Common myeloid progenitor, CD34-positive (primary cell): ENCODE results near the gene EML2.

Source experiments
- CTCF ChIA-PET: fragments of 350-600 bp; sonication (Branson Sonifier 250); formaldehyde crosslinking; loops from one replicate; lab custom pipeline; 2021; ENCODE audit warnings: antibody characterized with exemption; lab: Charles Lee
- POLR2A ChIA-PET: fragments of 350-600 bp; sonication (Branson Sonifier 250); formaldehyde crosslinking; loops from one replicate; lab custom pipeline; 2021; ENCODE audit warnings: antibody characterized with exemption; lab: Charles Lee
- DNase-seq, 3 donors: peaks; one replicate each; pipeline versions ENCODE4 v3.0.0 to v3.0.0-alpha.2; 2013
- H3K27ac ChIP-seq, 2 experiments: 1 replicate in 1 of 2; 2 replicates in 1 of 2; pipeline ENCODE4 v1.7.0; 2013; ENCODE audit warnings: inconsistent platforms in 2 of 2, low read length in 2 of 2, mild to moderate bottlenecking in 2 of 2, low read depth in 1 of 2, moderate library complexity in 1 of 2; ENCODE audit not compliant: severe bottlenecking in 2 of 2, insufficient read depth in 1 of 2, poor library complexity in 1 of 2
- H3K27me3 ChIP-seq, 5 experiments: replicated peaks in 2 of 5; 1 replicate in 3 of 5; 2 replicates in 2 of 5; pipeline versions ENCODE4 v1.6.1 to v1.7.0; 2013; ENCODE audit warnings: low read length in 4 of 5, mild to moderate bottlenecking in 2 of 5, moderate library complexity in 2 of 5, inconsistent platforms in 1 of 5; ENCODE audit not compliant: insufficient read depth in 5 of 5, control insufficient read depth in 4 of 5
- H3K36me3 ChIP-seq, 4 experiments: 1 replicate in 2 of 4; 2 replicates in 2 of 4; pipeline versions ENCODE4 v1.6.1 to v1.7.0; 2013; ENCODE audit warnings: low read length in 3 of 4, control low read depth in 1 of 4, mild to moderate bottlenecking in 1 of 4; ENCODE audit not compliant: control insufficient read depth in 4 of 4, insufficient read depth in 4 of 4
- H3K4me1 ChIP-seq, 4 experiments: 1 replicate in 3 of 4; 2 replicates in 1 of 4; pipeline versions ENCODE4 v1.6.1 to v1.7.1; 2013; ENCODE audit warnings: low read length in 3 of 4, mild to moderate bottlenecking in 3 of 4, control low read depth in 1 of 4, inconsistent platforms in 1 of 4, moderate library complexity in 1 of 4; ENCODE audit not compliant: control insufficient read depth in 4 of 4, insufficient read depth in 4 of 4; ENCODE audit errors: control extremely low read depth in 1 of 4
- H3K4me3 ChIP-seq, 7 experiments: 1 replicate in 4 of 7; 2 replicates in 3 of 7; pipeline versions ENCODE4 v1.5.1 to v1.7.0; 2013; ENCODE audit warnings: mild to moderate bottlenecking in 7 of 7, low read length in 6 of 7, moderate library complexity in 6 of 7, inconsistent platforms in 2 of 7, low read depth in 2 of 7, control low read depth in 1 of 7; ENCODE audit not compliant: insufficient read depth in 4 of 7, control insufficient read depth in 1 of 7; ENCODE audit errors: extremely low read depth in 1 of 7
- H3K9me3 ChIP-seq, 5 experiments: 1 replicate in 4 of 5; 2 replicates in 1 of 5; pipeline versions ENCODE4 v1.6.1 to v1.7.1; 2013; ENCODE audit warnings: low read length in 4 of 5, mild to moderate bottlenecking in 2 of 5, inconsistent platforms in 1 of 5, low read depth in 1 of 5, moderate library complexity in 1 of 5; ENCODE audit not compliant: control insufficient read depth in 4 of 5, insufficient read depth in 2 of 5; ENCODE audit errors: control extremely low read depth in 1 of 5
- WGBS: methylation state at CpG from one replicate; pipeline ENCODE4 v1.1.5; 2013; ENCODE audit not compliant: insufficient coverage; 5-methylcytosine and 5-hydroxymethylcytosine counted together

EML2 gene

DNA sequence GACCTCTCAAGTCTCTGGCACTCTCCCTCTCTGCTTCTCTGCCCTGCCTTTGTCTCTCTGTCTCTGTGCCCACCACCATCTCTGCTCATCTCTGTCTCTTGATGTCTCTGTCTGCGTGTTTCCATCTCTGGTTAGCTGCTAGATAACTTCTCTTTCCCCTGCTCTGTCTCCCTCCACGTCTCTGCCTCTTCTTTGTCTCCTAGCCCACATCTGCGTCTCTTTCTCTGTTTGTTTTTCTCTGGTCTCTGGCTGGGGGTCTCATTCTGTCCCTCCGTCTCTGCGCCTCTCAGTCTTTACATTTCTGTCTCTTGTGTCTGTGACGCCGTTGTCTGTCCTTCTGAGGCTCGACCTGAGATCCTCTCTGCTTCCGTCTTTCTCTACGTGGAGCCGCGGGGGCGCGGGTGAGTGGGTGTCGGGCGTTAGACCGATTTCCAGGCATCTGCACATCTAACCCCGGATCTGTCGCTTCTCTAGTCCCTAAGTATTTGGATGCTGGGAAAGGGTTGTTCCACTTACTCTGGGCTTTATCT, 29.2 kb upstream of the EML2 start:
- Histone ChIP-seq H3K9me3 (no peaks in the 10 kb centered on the region), H3K4me1 (peaks cover 3 to 27% (median 23%) of the 10 kb centered on the region in 4 experiments), H3K27me3 (peaks cover 0 to 58% (median 23%) of the 10 kb centered on the region in 5 experiments), H3K27ac (peak overlapping the region in 1 of 2 experiments; percentile 74), H3K4me3 (peak overlapping the region in 6 of 7 experiments; percentile 4 to 55 (median 42)), H3K36me3 (no peaks in the 10 kb centered on the region)
- CTCF ChIA-PET, result interaction anchor here (0.6 to 1.8 kb wide), 2 partner anchors 10 to 26 kb away, joined by 3 to 4 read pairs; no protein-coding TSS in a partner anchor
- POLR2A ChIA-PET, result interaction anchor here (0.6 kb wide), 1 partner anchor 13 kb away, joined by 3 read pairs; no protein-coding TSS in a partner anchor
- WGBS, result 4% methylated on average over 17 of the region's 19 CpGs
- no peak for DNase-seq

DNA sequence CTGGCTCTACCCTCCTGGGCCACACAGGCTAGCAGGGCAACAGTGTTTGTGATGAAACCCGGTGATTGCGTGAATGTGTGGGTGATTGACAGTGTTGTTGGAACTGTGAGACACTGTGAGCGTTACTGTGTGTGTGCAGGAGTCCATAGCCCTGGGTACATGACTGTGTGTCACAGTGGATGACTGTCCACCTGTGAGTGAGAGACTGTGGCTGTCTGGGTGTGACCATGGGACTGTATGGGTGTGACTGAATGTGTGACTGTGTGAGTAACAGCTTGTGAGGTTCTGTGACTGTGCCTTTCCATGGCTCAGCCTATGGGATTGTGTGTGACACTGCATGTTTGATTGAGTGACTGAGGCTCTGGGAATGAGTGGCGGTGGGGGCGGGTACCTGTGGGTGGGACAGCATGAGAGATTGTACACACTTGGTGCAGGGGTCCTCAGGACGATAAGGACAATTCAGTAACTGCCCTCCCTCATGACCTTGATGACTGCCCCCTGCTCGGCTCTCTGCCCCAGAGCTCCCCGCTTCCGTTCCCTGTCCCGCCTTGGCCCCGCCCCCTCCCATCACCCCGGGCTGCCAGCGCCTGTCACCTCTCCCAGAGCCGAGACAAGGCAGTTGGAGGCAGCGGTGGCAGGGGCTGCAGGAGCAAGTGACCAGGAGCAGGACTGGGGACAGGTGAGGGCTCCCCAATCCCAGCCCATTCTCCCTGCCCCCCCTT, 28.6 kb upstream of the EML2 start, which contains the start of gene GIPR:
Gene GIPR, plus strand, starts transcription at position 602 of the 722 bp plus-strand sequence. CDS start 1,300 bp downstream, outside the sequence.
- peak within 1 kb of the TSS in 1 of 2 experiments; percentile 74 for H3K27ac ChIP-seq

DNA sequence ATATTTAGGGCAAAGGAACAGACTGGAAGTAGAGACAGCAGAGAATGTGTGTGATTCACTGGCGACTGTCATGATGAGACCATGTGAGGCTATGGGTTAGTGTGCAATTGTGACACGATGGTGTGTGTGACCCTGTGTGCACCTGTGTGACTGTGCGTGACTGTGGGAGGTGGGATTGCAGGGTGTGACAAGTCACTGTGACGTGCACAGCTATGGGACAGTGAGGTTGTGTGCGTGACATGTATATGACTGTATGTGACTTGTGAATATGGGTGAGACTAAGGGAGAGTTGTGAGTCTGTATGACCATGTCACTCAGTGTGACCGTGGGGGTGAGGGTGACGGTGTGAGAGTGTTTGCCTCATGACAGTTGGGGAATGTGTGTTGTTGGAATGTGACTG, 25.4 kb upstream of the EML2 start:
- H3K4me3 ChIP-seq, result no peak overlapping the region
- CTCF ChIA-PET, result no interaction called here
- H3K9me3 ChIP-seq, result no peaks in the 10 kb centered on the region
- POLR2A ChIA-PET, result no interaction called here
- 100% methylated on average over 6 of the region's 7 CpGs for WGBS
- peaks cover 0 to 32% (median 14%) of the 10 kb centered on the region in 5 experiments for H3K27me3 ChIP-seq
- no peaks in the 10 kb centered on the region for H3K36me3 ChIP-seq
- DNase-seq, result no peak
- H3K27ac ChIP-seq, result no peak overlapping the region
- peaks cover 3 to 26% (median 16%) of the 10 kb centered on the region in 4 experiments for H3K4me1 ChIP-seq

More for the DNA sequence above, 28.6 kb upstream of the EML2 start, which contains the start of gene GIPR:
- Histone ChIP-seq H3K36me3 (no peaks in the 10 kb centered on the region), H3K9me3 (no peaks in the 10 kb centered on the region), H3K27me3 (peaks cover 0 to 58% (median 23%) of the 10 kb centered on the region in 5 experiments), H3K4me3 (peak within 1 kb of the TSS in 6 of 7 experiments; percentile 4 to 55 (median 47)), H3K4me1 (peaks cover 3 to 27% (median 23%) of the 10 kb centered on the region in 4 experiments)
- peak in 1 of 3 donors; percentile 36 for DNase-seq
- ChIA-PET POLR2A (no interaction called here), CTCF (interaction anchor here (0.9 to 1.0 kb wide), 2 partner anchors 11 to 14 kb away, joined by 3 read pairs; no protein-coding TSS in a partner anchor)
- WGBS, result 52% methylated on average over 6 of the region's 15 CpGs

DNA sequence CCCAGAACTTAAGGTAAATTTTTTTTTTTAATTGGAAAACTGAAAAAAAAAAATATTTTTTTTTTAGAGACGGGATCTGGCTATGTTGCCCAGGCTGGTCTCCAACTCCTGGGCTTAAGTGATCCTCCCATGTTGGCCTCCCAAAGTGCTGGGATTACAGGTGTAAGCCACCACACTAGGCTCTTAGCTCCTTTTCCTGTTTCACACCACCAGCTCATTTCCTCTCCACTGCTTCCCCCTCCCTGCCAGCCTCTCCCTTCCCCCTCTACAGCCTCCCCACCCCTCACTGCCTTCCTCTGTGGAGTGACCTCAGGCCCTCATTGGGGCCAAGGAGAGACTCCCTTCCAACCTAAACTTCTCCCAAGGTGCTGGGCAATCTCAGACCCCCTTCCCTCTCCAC, 24.6 kb upstream of the EML2 start:
- CTCF ChIA-PET, result no interaction called here
- 86% methylated on average over 1 of the region's 1 CpG for WGBS
- H3K27me3 ChIP-seq, result peaks cover 0 to 24% (median 14%) of the 10 kb centered on the region in 5 experiments

DNA sequence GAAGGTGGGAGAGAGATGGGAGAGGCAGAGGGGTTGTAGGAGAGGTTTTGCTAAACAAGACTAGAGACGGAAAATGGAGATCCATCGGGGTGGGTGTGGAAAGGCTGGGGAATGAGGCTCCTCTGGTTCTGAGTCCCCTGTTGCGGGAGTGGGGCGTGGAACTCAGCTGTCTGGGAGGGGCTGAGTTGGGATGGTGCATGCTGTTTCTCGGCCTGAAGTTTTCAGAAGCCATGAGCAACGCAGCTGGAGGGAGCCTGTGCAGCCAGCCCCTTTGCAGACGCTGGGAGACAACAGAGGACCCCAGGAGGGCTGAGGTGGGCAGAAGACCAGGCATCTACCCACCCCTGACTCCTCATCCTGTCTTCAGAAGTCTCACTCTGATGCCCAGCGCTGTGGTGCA, 21.4 kb upstream of the EML2 start:
- Histone ChIP-seq H3K27ac (no peak overlapping the region), H3K27me3 (peaks cover 0 to 4% (median 2%) of the 10 kb centered on the region in 5 experiments), H3K36me3 (no peaks in the 10 kb centered on the region), H3K4me1 (peaks cover 0 to 6% (median 0%) of the 10 kb centered on the region in 4 experiments), H3K9me3 (no peaks in the 10 kb centered on the region), H3K4me3 (no peak overlapping the region)
- ChIA-PET POLR2A (interaction anchor here (0.7 to 1.3 kb wide), 2 partner anchors 14 to 20 kb away, joined by 3 read pairs; no protein-coding TSS in a partner anchor), CTCF (interaction anchor here (0.6 kb wide), 1 partner anchor 8 kb away, joined by 3 read pairs; no protein-coding TSS in a partner anchor)
- WGBS, result 62% methylated on average over 7 of the region's 8 CpGs
- no peak for DNase-seq

More for the DNA sequence above, 24.6 kb upstream of the EML2 start:
- Histone ChIP-seq H3K36me3 (no peaks in the 10 kb centered on the region), H3K9me3 (no peaks in the 10 kb centered on the region), H3K4me1 (peaks cover 3 to 19% (median 9%) of the 10 kb centered on the region in 4 experiments), H3K27ac (no peak overlapping the region), H3K4me3 (no peak overlapping the region)
- POLR2A ChIA-PET, result no interaction called here
- no peak for DNase-seq

DNA sequence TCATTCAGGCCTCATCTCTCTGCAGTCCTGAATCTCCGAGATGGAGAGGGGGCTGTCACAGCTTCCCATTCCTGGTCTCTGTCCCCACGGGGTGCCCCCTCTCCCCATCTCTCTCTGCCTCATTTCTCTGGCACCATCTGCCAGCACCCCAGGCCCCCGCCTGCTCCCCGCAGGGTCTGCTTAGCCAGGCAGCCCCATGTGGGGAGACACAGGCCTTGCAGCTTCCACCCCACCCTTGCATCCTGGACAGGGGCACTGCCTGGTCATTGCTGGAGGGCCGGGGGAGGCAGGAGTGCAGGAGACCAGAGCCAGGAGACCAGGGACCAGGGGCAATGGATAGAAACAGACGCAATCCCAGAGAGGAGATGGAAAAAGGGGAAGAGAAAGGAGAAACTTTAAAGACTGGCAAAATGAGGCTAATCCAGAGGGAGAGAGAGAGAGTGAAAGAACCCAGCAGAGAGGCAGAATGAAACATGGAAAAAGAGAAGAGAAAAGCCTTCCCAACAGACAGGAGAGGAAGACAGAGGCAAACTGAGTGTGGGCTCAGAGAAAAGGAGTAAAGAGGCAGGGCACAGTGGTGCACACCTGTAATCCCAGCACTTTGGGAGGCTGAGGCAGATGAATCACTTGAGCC, 20.0 kb upstream of the EML2 start:
- ChIA-PET CTCF (no interaction called here), POLR2A (no interaction called here)
- no peak for DNase-seq
- no peaks in the 10 kb centered on the region for H3K36me3 ChIP-seq
- H3K4me1 ChIP-seq, result peaks cover 0 to 6% (median 0%) of the 10 kb centered on the region in 4 experiments
- H3K27ac ChIP-seq, result no peak overlapping the region
- 89% methylated on average over 5 of the region's 6 CpGs for WGBS
- no peak overlapping the region for H3K4me3 ChIP-seq
- H3K27me3 ChIP-seq, result peaks cover 0 to 4% (median 2%) of the 10 kb centered on the region in 5 experiments
- no peaks in the 10 kb centered on the region for H3K9me3 ChIP-seq
